ENCODE measurements around the gene LARP1.

DNA sequence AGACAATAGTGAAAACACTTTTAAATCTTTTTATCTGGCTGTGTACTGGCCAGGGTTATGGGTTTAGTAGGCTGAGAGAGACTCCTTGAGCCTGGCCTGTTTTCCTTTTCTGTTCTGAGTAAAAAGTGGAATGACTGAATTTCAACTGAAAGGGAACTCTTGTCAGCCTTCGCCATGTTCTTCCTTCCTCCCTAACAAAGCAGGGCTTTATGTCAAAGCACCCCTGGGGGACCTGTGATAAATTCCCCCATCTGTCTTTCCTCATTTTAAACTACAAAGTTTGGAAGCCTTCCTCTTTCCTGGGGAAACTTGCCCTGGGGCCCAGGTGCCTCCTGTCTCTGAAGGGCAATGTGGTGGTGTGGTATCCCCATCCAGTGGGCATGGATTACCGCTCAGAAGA, 29.7 kb downstream of the LARP1 start:
- TF ChIP-seq, protein P1, sequence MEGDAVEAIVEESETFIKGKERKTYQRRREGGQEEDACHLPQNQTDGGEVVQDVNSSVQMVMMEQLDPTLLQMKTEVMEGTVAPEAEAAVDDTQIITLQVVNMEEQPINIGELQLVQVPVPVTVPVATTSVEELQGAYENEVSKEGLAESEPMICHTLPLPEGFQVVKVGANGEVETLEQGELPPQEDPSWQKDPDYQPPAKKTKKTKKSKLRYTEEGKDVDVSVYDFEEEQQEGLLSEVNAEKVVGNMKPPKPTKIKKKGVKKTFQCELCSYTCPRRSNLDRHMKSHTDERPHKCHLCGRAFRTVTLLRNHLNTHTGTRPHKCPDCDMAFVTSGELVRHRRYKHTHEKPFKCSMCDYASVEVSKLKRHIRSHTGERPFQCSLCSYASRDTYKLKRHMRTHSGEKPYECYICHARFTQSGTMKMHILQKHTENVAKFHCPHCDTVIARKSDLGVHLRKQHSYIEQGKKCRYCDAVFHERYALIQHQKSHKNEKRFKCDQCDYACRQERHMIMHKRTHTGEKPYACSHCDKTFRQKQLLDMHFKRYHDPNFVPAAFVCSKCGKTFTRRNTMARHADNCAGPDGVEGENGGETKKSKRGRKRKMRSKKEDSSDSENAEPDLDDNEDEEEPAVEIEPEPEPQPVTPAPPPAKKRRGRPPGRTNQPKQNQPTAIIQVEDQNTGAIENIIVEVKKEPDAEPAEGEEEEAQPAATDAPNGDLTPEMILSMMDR (IDR thresholded peaks at IDR 0.05), result no peak
- no peak for TF ChIP-seq POLR2A (IDR thresholded peaks at IDR 0.05)

All from right lobe of liver (tissue), 4 donors.